CD4-positive, alpha-beta T cell treated with Interferon alpha-2 for 1 hour (primary cell): ENCODE data around the gene TFAM.

Experiments
- DNase-seq, 2 donors: peaks; one replicate each; pipeline ENCODE4 v3.0.0-alpha.2; 2020 to 2022

TFAM gene

DNA sequence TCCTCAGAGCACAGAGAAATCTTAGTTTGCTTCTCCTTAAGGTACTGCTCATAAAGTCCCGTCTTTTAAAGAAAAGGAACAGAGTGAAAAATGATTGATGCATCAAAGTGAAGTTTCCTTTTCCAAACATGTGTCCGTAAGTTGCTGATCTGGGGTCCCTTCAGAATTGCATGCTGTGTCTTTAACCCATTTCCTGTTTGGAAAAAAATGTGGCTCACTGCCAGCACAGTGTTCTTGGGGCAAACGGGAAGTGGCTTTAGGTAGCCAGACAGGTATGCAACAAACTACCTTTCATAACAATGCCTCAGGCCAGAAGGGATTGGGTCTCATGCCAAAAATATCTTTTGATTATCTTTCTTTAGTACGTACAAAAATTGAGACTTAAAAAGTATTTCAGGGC lies 50.9 kb downstream of the TFAM start:
- DNase-seq, result no peak

DNA sequence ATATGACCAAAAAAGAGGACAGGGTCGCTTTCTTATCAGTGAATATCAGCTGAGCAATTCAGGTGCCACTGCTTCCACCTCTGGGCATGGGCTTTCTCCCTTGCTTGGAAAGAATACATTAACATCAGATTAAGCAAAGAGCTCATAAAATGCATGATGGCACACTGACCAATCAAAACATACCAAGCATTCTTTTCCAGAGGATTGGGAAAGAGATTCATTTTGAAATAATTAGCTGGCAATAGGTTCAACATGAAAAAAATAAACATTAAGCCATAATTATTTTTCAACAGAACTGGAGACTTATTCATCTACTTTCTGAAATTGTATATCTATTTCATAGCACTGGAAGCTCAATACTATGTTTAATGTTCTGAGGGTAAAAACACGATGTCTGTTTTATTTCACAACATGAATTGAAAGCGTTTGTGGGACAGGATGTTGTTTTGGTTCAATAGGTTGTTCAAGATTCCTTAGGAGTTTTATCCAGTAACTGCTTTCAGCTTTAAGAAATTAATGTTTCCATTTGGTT lies 53.2 kb downstream of the TFAM start:
- no peak for DNase-seq

DNA sequence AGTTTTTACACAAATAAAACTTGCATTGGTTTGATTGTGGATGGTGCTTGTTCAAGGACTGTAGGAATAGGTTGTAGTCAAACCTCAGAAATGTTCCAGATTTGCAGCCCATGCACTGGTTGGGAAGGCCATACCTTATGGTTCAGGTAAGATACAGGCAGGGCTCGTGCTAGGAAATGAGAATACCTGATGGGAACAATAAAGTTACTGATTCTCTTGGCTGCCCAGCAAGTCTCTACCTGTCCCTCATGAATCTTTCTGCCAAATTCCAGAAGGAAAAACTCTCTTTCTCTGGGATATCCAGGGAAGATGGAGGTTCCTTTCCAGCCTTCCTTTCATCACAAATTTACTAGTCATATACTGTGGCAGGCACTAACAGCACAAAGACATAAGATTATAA lies 53.8 kb downstream of the TFAM start:
- no peak for DNase-seq

GRCh38 chr10:58439632-58440364 lies 54.6 kb downstream of the TFAM start:
- no peak for DNase-seq

GRCh38 chr10:58440484-58440883 lies 55.3 kb downstream of the TFAM start:
- DNase-seq, result no peak

GRCh38 chr10:58444321-58444720 lies 59.1 kb downstream of the TFAM start:
- DNase-seq, result no peak

- no peak for DNase-seq
Measured at GRCh38 chr10:58444876-58445275, 59.7 kb downstream of the TFAM start.

GRCh38 chr10:58448121-58448935 lies 63.1 kb downstream of the TFAM start:
- no peak for DNase-seq
